ENCODE results near the gene RD3L. TPM values are rescaled to one million over a fixed set of nuclear protein-coding genes. Genes with fewer than 3 reads are reported as not detected.

Gene RD3L
- total RNA-seq, 1 experiment from 2014 or later = not detected

- H3K9me2 ChIP-seq (ENCODE audit: insufficient read depth) = no peaks in the 10 kb centered on the region
- ChIA-PET POLR2A (no interaction called here), RAD21 (ENCODE audit: low non-redundant PET in 1 of 2, low total read pairs in 2 of 2, uncharacterized antibody in 2 of 2, unreplicated experiment in 2 of 2) (no interaction called here), CTCF (no interaction called here)
- intact Hi-C loops (cut with micrococcal nuclease) = no loop called here
- H3K27me3 ChIP-seq (ENCODE audit: insufficient read depth, low read length) = no peaks in the 10 kb centered on the region
- H3K27ac ChIP-seq (ENCODE audit: low read depth, low read length) = no peak overlapping the region
- H3K36me3 ChIP-seq (ENCODE audit: control insufficient read depth in 1 of 2, insufficient read depth in 2 of 2, low read length in 2 of 2) = no peaks in the 10 kb centered on the region
- H3K9ac ChIP-seq (ENCODE audit: low read length) = no peak overlapping the region
- H3K79me2 ChIP-seq (ENCODE audit: insufficient read depth, low read length) = no peaks in the 10 kb centered on the region
- no peak for ATAC-seq
- DNase-seq (ENCODE audit: low read depth, low spot score) = no peak
- no peaks in the 10 kb centered on the region; a peak in 1 of 4 replicates for H3K9me3 ChIP-seq (ENCODE audit: control insufficient read depth in 1 of 2, insufficient read depth in 1 of 2, low read depth in 1 of 2, low read length in 2 of 2)
- no peaks in the 10 kb centered on the region for H4K20me1 ChIP-seq (ENCODE audit: insufficient read depth)
- BruUV-seq (replicated peaks) = no TSS peak
- no peak overlapping the region for H2AFZ ChIP-seq (ENCODE audit: low read depth, low read length, poor library complexity, severe bottlenecking)
- TF ChIP-seq, protein P1, sequence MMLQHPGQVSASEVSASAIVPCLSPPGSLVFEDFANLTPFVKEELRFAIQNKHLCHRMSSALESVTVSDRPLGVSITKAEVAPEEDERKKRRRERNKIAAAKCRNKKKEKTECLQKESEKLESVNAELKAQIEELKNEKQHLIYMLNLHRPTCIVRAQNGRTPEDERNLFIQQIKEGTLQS (IDR thresholded peaks at IDR 0.05) = no peak
- TF ChIP-seq ZNF274 (IDR thresholded peaks at IDR 0.05; ENCODE audit: low read depth, low read length) (no peak), SIN3A (IDR thresholded peaks at IDR 0.05; ENCODE audit: low read depth) (no peak), FOSL1 (IDR thresholded peaks at IDR 0.05; ENCODE audit: low read depth) (no peak), ZBTB33 (IDR thresholded peaks at IDR 0.05; ENCODE audit: extremely low read depth, insufficient replicate concordance, low read length) (no peak), EGR1 (IDR thresholded peaks at IDR 0.05; ENCODE audit: low read depth) (no peak), CBX3 (IDR thresholded peaks at IDR 0.05; ENCODE audit: low read depth) (no peak), JUND (IDR thresholded peaks at IDR 0.05) (no peak), POLR2A (IDR thresholded peaks at IDR 0.05; ENCODE audit: borderline replicate concordance, extremely low read depth, insufficient read depth, insufficient read length) (no peak), EZH2 (IDR thresholded peaks at IDR 0.05) (no peak), SRF (IDR thresholded peaks at IDR 0.05; ENCODE audit: low read depth) (no peak), POLR2AphosphoS5 (IDR thresholded peaks at IDR 0.05; ENCODE audit: low read depth, low read length) (no peak), YY1 (IDR thresholded peaks at IDR 0.05; ENCODE audit: extremely low read depth, insufficient replicate concordance, low read depth, low read length) (no peak), ELF1 (IDR thresholded peaks at IDR 0.05; ENCODE audit: borderline replicate concordance, low read depth) (no peak), RAD21 (IDR thresholded peaks at IDR 0.05; ENCODE audit: low read depth) (no peak), EZH2phosphoT487 (IDR thresholded peaks at IDR 0.05; ENCODE audit: borderline replicate concordance) (no peak)
- TF ChIP-seq, protein P2, sequence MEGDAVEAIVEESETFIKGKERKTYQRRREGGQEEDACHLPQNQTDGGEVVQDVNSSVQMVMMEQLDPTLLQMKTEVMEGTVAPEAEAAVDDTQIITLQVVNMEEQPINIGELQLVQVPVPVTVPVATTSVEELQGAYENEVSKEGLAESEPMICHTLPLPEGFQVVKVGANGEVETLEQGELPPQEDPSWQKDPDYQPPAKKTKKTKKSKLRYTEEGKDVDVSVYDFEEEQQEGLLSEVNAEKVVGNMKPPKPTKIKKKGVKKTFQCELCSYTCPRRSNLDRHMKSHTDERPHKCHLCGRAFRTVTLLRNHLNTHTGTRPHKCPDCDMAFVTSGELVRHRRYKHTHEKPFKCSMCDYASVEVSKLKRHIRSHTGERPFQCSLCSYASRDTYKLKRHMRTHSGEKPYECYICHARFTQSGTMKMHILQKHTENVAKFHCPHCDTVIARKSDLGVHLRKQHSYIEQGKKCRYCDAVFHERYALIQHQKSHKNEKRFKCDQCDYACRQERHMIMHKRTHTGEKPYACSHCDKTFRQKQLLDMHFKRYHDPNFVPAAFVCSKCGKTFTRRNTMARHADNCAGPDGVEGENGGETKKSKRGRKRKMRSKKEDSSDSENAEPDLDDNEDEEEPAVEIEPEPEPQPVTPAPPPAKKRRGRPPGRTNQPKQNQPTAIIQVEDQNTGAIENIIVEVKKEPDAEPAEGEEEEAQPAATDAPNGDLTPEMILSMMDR (IDR thresholded peaks at IDR 0.05 in 2 of 3, conservative IDR thresholded peaks at IDR 0.05 in 1 of 3; ENCODE audit: borderline replicate concordance in 1 of 3, insufficient read depth in 1 of 3, low read depth in 2 of 3, low read length in 2 of 3) = no peak
- no peak overlapping the region for H3K4me3 ChIP-seq (replicated peaks in 1 of 2; ENCODE audit: low read depth in 1 of 2, low read length in 2 of 2)
- no peak overlapping the region for H3K4me2 ChIP-seq (ENCODE audit: low read length)
- peaks cover 8 to 20% of the 10 kb centered on the region in 2 experiments; a peak in 3 of 4 replicates for H3K4me1 ChIP-seq (ENCODE audit: control insufficient read depth in 1 of 2, insufficient read depth in 2 of 2, low read length in 2 of 2)
These were observed 43.6 kb downstream of the RD3L start for GRCh38 chr14:103898711-103899110.
